ENCODE measurements around the gene TRPC3. TPM values are rescaled to one million over a fixed set of nuclear protein-coding genes. Genes with fewer than 3 reads are reported as not detected.

Gene TRPC3
- polyA plus RNA-seq, 3 donors, result not detected

- no peak for DNase-seq
- H3K27ac Mint-ChIP-seq, result peak overlapping the region in 3 of 7 donors; percentile 1 to 30 (median 4)
- Histone ChIP-seq H3K4me1 (ENCODE audit: control insufficient read depth in 1 of 2, insufficient read depth in 2 of 2, low read length in 2 of 2) (peaks cover 0 to 10% of the 10 kb centered on the region in 2 donors), H3K9me3 (replicated peaks in 1 of 2; ENCODE audit: control insufficient read depth in 1 of 2, insufficient read depth in 1 of 2, low read length in 2 of 2) (no peaks in the 10 kb centered on the region), H3K36me3 (replicated peaks in 1 of 2; ENCODE audit: control insufficient read depth in 1 of 2, insufficient read depth in 2 of 2, low read length in 2 of 2) (no peaks in the 10 kb centered on the region), H3K27ac (ENCODE audit: low read depth in 1 of 2, low read length in 2 of 2) (no peak overlapping the region), H2AFZ (ENCODE audit: insufficient read depth, low read depth, low read length, poor library complexity, severe bottlenecking) (peak overlapping the region; percentile 19), H3K27me3 (ENCODE audit: control insufficient read depth in 2 of 2, insufficient read depth in 2 of 2, low read length in 2 of 2) (no peaks in the 10 kb centered on the region), H3K4me3 (replicated peaks in 1 of 3; ENCODE audit: low read depth in 2 of 3, low read length in 3 of 3) (no peak overlapping the region), H3K79me2 (ENCODE audit: insufficient read depth, low read length) (no peaks in the 10 kb centered on the region), H4K20me1 (ENCODE audit: insufficient read depth, low read length) (no peaks in the 10 kb centered on the region), H3K4me2 (replicated peaks; ENCODE audit: extremely low read depth, low read length, poor library complexity, severe bottlenecking) (no peak overlapping the region), H3K9ac (ENCODE audit: insufficient read depth, low read length, poor library complexity, severe bottlenecking) (no peak overlapping the region)
- H3K27me3 Mint-ChIP-seq (ENCODE audit: low read depth in 3 of 3), result peaks cover 0 to 6% (median 3%) of the 10 kb centered on the region in 3 donors
- H3K4me1 Mint-ChIP-seq, result peaks cover 10% of the 10 kb centered on the region
- H3K4me3 Mint-ChIP-seq, result no peak overlapping the region
- no CpG with 5 or more reads among the region's 9 CpGs for WGBS (ENCODE audit: insufficient coverage)
- H3K36me3 Mint-ChIP-seq, result no peaks in the 10 kb centered on the region
- peaks cover 0 to 2% (median 0%) of the 10 kb centered on the region in 7 donors for H3K9me3 Mint-ChIP-seq
- no peak for TF ChIP-seq CTCF (IDR thresholded peaks at IDR 0.05)
- intact Hi-C loops (cut with micrococcal nuclease), result no loop called here
These were observed 25.7 kb upstream of the TRPC3 start for GRCh38 chr4:121977251-121978171.

- H3K27me3 Mint-ChIP-seq (ENCODE audit: low read depth in 3 of 3), result peaks cover 1 to 9% (median 2%) of the 10 kb centered on the region in 3 donors
- H3K9ac ChIP-seq (ENCODE audit: insufficient read depth, low read length, poor library complexity, severe bottlenecking), result no peak overlapping the region
- no peak overlapping the region for H3K4me3 Mint-ChIP-seq
- H3K4me1 ChIP-seq (ENCODE audit: control insufficient read depth in 1 of 2, insufficient read depth in 2 of 2, low read length in 2 of 2), result peaks cover 0 to 10% of the 10 kb centered on the region in 2 donors
- no peaks in the 10 kb centered on the region for H3K36me3 Mint-ChIP-seq
- no peak for DNase-seq
- no peak overlapping the region for H3K4me2 ChIP-seq (replicated peaks; ENCODE audit: extremely low read depth, low read length, poor library complexity, severe bottlenecking)
- no peaks in the 10 kb centered on the region for H3K9me3 Mint-ChIP-seq
- no peaks in the 10 kb centered on the region for H3K36me3 ChIP-seq (replicated peaks in 1 of 2; ENCODE audit: control insufficient read depth in 1 of 2, insufficient read depth in 2 of 2, low read length in 2 of 2)
- intact Hi-C loops (cut with micrococcal nuclease), result no loop called here
- H3K79me2 ChIP-seq (ENCODE audit: insufficient read depth, low read length), result no peaks in the 10 kb centered on the region
- no peak overlapping the region for H3K4me3 ChIP-seq (replicated peaks in 1 of 3; ENCODE audit: low read depth in 2 of 3, low read length in 3 of 3)
- peaks cover 10% of the 10 kb centered on the region for H3K4me1 Mint-ChIP-seq
- no CpG with 5 or more reads among the region's 2 CpGs for WGBS (ENCODE audit: insufficient coverage)
- no peak overlapping the region for H3K27ac Mint-ChIP-seq
- H3K27me3 ChIP-seq (ENCODE audit: control insufficient read depth in 2 of 2, insufficient read depth in 2 of 2, low read length in 2 of 2), result no peaks in the 10 kb centered on the region
- no peaks in the 10 kb centered on the region for H3K9me3 ChIP-seq (replicated peaks in 1 of 2; ENCODE audit: control insufficient read depth in 1 of 2, insufficient read depth in 1 of 2, low read length in 2 of 2)
- no peak overlapping the region for H3K27ac ChIP-seq (ENCODE audit: low read depth in 1 of 2, low read length in 2 of 2)
- TF ChIP-seq CTCF (IDR thresholded peaks at IDR 0.05), result no peak
- no peak overlapping the region for H2AFZ ChIP-seq (ENCODE audit: insufficient read depth, low read depth, low read length, poor library complexity, severe bottlenecking)
- H4K20me1 ChIP-seq (ENCODE audit: insufficient read depth, low read length), result no peaks in the 10 kb centered on the region
These were observed 23.9 kb upstream of the TRPC3 start for GRCh38 chr4:121975784-121976183.
